ENCODE results near the gene TMEM263.

- TF ChIP-seq ZNF717 (CRISPR knock-in tag; IDR thresholded peaks at IDR 0.05) (no peak), CREM (IDR thresholded peaks at IDR 0.05; ENCODE audit: low read depth) (no peak), CTCF (IDR thresholded peaks at IDR 0.05 in 2 of 3, conservative IDR thresholded peaks at IDR 0.05 in 1 of 3; ENCODE audit: insufficient read depth in 2 of 3, low read depth in 1 of 3, low read length in 3 of 3) (no peak), ZNF12 (CRISPR knock-in tag; IDR thresholded peaks at IDR 0.05) (no peak), ZNF584 (CRISPR knock-in tag; IDR thresholded peaks at IDR 0.05; ENCODE audit: low read depth) (no peak), TBP (optimal IDR thresholded peaks at IDR 0.05; ENCODE audit: low read depth, low read length) (no peak)
Observed at GRCh38 chr12:106914796-106915634, 40.7 kb upstream of the TMEM263 start.
